GM12874 (cell line): ENCODE data around the gene SV2C.

Experiments used
- TF ChIP-seq, protein P1 (sequence below): IDR thresholded peaks from 2 replicates; pipeline ENCODE4 v1.5.1; 2011; ENCODE audit warnings: low read depth, mild to moderate bottlenecking, control low read depth, low read length, moderate library complexity; ENCODE audit not compliant: insufficient read depth

The SV2C gene

DNA sequence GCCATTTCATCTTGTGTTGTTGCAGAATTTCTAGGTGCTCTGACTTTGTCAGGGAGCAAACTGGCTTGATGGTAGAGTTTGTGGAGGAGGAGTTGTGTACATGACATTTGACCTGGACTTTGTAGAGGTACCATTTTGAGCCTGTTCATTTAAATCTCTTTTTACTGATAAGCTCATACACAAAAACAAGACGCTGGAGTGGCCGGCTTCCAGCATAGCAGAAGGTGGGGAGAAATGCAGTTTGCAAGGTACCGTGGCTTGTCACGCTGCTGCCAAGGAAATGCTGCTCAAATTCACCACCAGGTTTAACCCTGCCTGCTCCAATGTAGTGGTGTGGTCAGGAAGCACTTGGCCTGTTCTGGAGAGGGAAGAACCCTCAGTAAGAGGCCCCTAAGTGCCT is 301.0 kb downstream of the SV2C start:
- TF ChIP-seq, protein P1, sequence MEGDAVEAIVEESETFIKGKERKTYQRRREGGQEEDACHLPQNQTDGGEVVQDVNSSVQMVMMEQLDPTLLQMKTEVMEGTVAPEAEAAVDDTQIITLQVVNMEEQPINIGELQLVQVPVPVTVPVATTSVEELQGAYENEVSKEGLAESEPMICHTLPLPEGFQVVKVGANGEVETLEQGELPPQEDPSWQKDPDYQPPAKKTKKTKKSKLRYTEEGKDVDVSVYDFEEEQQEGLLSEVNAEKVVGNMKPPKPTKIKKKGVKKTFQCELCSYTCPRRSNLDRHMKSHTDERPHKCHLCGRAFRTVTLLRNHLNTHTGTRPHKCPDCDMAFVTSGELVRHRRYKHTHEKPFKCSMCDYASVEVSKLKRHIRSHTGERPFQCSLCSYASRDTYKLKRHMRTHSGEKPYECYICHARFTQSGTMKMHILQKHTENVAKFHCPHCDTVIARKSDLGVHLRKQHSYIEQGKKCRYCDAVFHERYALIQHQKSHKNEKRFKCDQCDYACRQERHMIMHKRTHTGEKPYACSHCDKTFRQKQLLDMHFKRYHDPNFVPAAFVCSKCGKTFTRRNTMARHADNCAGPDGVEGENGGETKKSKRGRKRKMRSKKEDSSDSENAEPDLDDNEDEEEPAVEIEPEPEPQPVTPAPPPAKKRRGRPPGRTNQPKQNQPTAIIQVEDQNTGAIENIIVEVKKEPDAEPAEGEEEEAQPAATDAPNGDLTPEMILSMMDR: no peak

DNA sequence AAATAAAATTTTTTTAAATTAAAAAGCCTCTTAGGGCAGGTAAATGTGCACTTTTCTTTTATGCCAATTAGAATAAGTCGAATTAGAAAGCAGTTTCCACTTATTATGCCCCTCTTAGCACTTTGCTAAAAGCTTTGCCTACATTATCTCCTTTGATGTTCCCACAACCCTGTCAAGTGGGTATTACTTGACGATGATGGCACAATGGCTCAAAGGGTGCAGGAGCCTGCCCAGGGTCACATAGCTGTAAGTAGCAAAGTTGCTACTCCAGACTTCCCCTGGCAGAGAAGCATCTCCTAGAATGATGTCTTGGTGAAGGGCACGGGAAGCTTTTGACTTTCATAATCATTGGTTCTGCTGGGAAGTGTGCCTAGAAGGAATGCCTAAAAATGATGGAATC is 301.5 kb downstream of the SV2C start:
- TF ChIP-seq, protein P1: no peak

DNA sequence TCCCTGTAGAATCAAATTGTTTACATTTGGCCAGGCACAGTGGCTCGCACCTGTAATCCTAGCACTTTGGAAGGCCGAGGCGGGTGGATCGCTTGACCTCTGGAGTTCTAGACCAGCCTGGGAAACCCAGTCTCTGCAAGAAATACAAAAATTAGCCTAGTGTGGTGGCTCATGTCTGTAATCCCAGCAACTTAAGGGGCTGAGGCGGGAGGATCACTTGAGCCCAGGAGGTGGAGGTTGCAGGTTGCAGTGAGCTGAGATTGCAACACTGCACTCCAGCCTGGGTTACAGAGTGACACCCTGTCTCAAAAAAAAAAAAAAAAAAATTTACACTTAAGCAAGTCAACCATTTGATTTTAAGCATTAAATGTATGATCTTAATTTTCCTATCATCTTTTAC is 302.4 kb downstream of the SV2C start:
- TF ChIP-seq, protein P1: no peak

DNA sequence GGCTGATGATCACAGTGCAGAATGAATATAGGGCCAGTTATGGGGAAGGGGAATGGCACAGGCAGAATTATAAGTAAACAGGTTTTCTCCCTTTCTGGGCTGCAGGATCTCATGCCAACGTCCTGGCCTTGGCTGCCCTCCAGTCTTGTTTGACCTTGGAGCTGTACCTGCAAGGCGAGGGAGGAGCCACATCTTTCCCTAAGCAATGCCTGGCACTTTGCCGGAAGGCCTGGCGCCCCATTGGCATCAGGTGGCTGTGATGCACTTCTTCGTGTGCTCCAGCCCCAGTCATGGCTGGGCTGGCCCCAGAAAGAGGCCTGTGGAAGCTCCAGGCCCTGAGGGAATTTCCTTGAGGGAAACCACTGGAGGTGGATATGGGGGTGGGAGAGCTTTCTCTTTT is 303.2 kb downstream of the SV2C start:
- TF ChIP-seq, protein P1: no peak

DNA sequence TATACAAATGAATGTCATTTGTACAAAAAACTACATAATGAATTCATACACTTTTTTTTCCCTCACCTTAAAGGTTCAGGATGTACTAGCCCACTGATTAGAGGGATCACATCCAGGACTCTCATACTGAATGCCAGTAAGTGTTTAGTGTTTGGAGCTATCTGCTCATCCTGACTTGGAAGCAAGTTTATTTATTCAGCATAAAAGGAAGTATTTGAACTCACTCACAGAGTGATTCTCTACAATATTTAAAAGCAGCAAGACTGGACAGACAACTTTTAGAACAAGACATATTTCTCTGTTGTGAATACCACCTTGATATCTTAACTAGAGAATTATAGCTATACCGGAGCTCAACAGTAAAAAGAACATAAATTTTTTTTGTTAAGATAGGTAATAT is 305.1 kb downstream of the SV2C start:
- TF ChIP-seq, protein P1: no peak

DNA sequence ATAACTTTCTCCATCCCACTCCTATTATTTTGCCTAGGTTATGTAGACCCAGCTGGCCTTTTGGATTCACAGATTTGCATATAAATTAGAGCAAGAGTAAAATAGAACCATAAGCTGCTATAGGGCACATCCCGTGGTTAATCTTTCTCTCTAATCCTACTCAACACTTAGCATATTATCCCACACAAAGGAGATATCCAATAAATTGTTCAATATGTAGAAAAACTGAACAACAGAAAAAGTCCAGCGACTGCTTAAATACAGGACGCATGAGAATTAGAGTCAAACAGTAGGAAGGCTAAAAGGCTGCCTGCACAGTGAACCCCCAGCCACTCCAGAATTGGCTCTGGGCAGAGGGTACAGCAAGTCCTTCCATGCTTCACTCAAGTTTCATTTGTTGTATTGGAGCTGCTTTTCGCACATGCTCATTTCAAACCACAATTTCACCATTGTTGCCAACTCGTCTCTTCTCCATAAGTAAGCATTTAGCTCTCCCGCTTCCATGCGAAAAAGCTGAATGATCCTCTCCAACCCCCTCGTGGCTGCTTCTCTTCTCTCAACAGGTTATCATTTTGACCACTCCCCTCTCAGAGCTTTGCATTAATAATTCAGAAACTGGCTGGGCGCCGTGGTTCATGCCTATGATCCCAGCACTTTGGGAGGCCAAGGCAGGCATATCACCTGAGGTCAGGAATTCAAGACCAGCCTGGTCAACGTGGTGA is 305.8 kb downstream of the SV2C start:
- TF ChIP-seq, protein P1: no peak

DNA sequence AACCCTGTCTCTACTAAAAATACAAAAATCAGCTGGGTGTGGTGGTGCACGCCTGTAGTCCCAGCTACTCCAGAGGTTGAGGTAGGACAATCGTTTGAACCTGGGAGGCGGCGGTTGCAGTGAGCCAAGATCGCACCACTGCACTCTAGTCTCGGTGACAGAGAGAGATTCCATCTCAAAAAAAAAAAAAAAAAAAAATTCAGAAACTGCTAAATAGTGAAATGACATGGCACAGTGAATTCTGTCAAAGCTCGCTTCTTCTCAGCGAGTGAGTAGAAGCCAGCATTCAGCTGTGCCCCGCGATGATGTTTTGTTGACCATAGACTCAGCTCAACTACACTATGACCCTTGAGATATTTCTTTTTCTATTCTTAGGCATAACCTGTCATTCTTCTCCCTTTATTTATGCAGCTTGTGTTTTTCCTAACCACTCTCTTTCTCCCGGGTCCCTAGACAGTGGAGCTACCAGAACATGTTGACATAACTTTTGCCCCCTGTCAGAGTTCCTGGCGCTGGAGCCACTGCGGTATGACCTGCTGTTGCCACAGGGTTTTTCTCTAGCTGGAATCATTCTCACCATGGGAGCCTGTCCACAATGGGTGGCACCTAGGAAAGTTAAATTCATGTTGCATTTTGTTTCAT is 306.5 kb downstream of the SV2C start:
- TF ChIP-seq, protein P1: no peak
